GM18858 (cell line): Measurements from ENCODE around the gene KERA.
"Not testable (repeated sequence)": the region's sequence is repeated elsewhere in the genome, so short reads cannot be mapped to it uniquely, and the experiment has no call there.

Source experiments
- ATAC-seq: cut with Tn5 transposase; IDR thresholded peaks from one replicate; pipeline ENCODE4 v1.9.1; 2021; ENCODE audit not compliant: unreplicated experiment

KERA gene

GRCh38 chr12:91057368-91058165 is at the start of gene KERA:
Gene KERA (minus strand): TSS chr12:91058024. CDS start chr12:91056281, 1,743 bp downstream.
- ATAC-seq: no peak

- no peak for ATAC-seq
Measured at GRCh38 chr12:91106283-91106682, 48.5 kb upstream of the KERA start.

- no peak for ATAC-seq
Measured at GRCh38 chr12:91105807-91106206, 48.0 kb upstream of the KERA start.

- ATAC-seq: peak; percentile 71
Measured at GRCh38 chr12:91104812-91105466, 47.1 kb upstream of the KERA start.

GRCh38 chr12:91103624-91104023 is 45.8 kb upstream of the KERA start:
- ATAC-seq: no peak

GRCh38 chr12:91103101-91103500 is 45.3 kb upstream of the KERA start:
- no peak for ATAC-seq

- ATAC-seq: no peak
Measured at GRCh38 chr12:91100906-91101305, 43.1 kb upstream of the KERA start.

- ATAC-seq: no peak
Measured at GRCh38 chr12:91099836-91100235, 42.0 kb upstream of the KERA start.

GRCh38 chr12:91099341-91099740 is 41.5 kb upstream of the KERA start:
- ATAC-seq: no peak

- ATAC-seq: no peak
Measured at GRCh38 chr12:91098941-91099340, 41.1 kb upstream of the KERA start.

GRCh38 chr12:91098461-91098860 is 40.6 kb upstream of the KERA start:
- ATAC-seq: no peak

GRCh38 chr12:91094957-91095356 is 37.1 kb upstream of the KERA start:
- no peak for ATAC-seq

- ATAC-seq: no peak
Measured at GRCh38 chr12:91094032-91094662, 36.3 kb upstream of the KERA start.

GRCh38 chr12:91093341-91093740 is 35.5 kb upstream of the KERA start:
- no peak for ATAC-seq

- no peak for ATAC-seq
Measured at GRCh38 chr12:91091916-91092715, 34.3 kb upstream of the KERA start.

- ATAC-seq: not testable (repeated sequence)
Measured at GRCh38 chr12:91089953-91090352, 32.1 kb upstream of the KERA start.

GRCh38 chr12:91080041-91080440 is 22.2 kb upstream of the KERA start:
- no peak for ATAC-seq

- ATAC-seq: no peak
Measured at GRCh38 chr12:91078501-91078900, 20.7 kb upstream of the KERA start.

GRCh38 chr12:91077228-91077954 is 19.6 kb upstream of the KERA start:
- ATAC-seq: peak; percentile 41

GRCh38 chr12:91074851-91075250 is 17.0 kb upstream of the KERA start:
- ATAC-seq: no peak
